NCI-H460 (cell line): ENCODE data around the gene HECTD4. TPM values are rescaled to one million over a fixed set of nuclear protein-coding genes. Genes with fewer than 3 reads are reported as not detected.
A peak's percentile ranks its signal among the peaks of the same experiment; 100 is the strongest.
"Not testable (repeated sequence)": the region's sequence is repeated elsewhere in the genome, so short reads cannot be mapped to it uniquely, and the experiment has no call there.

ENCODE experiments used
- DNase-seq: peaks from one replicate; pipeline ENCODE4 v3.0.0-alpha.2; 2016; ENCODE audit warnings: low read depth; ENCODE audit errors: extremely low read depth
- polyA plus RNA-seq: library from polyadenylated mRNA; depleted of rRNA; stranded (reverse); fragments of >200 nt; gene quantifications from 2 replicates; pipeline ENCODE4 v1.2.3, GENCODE V29; 2014; cell fraction: nucleus; rRNA removed
- total RNA-seq: library from RNA; depleted of rRNA; stranded (reverse); fragments of >200 nt; shearing (Covaris generic); gene quantifications from 2 replicates; pipeline ENCODE4 v1.2.3, GENCODE V29; 2014; rRNA removed

Gene HECTD4, protein sequence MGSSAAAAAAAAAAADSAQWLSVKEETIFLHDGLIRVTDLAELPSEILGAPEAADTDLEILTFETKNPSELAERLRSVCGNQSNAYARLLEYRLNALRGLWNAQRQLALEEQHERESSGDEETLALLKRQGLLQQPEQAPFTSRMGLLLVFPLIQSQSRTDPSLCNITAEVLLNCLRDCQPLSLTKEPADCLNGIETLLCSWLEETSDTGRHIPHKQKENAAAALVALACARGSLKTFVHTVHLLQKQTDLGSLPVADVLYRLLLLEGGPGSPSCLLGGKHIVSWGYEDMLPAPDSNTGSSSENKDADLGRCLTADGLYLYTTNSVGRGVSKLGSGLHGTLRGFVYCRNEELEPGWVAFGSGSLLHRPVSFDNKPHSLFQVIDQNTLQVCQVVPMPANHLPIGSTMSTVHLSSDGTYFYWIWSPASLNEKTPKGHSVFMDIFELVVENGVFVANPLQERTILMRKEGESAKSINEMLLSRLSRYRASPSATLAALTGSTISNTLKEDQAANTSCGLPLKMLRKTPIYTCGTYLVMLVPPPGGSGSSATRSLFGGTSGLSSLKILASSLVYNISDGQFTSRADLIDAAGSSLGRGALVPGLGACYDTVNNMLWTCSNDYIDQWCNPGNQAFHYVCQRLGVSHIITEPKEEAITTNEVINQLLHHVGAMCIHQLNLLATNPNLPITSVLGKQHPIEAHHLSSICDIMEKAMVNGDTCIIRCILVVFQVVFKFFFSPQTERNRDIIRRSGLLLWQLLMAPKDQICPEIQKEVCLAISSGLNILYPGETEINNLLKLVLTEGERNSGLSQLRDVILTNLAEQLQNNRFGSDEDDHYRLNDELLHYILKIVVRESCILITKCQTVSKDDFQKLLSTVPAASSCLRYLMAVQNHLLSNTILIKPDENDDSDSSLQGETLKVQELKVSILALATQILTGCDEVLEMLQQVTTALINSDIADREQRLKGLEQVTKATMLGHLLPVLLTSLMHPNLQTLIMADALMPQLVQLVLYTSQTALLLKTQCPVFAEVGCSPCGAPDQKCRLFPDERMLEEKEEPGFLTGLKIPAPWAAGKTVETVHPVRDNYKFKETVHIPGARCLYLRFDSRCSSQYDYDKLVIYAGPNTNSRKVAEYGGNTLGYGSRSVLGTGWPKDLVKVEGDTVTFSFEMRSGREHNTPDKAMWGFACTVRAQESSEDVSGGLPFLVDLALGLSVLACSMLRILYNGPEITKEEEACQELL (N-terminal part only)
- 10.4 and 13.6 TPM in 2 replicates for total RNA-seq
- polyA plus RNA-seq = 11.2 and 13.0 TPM in 2 replicates

DNA sequence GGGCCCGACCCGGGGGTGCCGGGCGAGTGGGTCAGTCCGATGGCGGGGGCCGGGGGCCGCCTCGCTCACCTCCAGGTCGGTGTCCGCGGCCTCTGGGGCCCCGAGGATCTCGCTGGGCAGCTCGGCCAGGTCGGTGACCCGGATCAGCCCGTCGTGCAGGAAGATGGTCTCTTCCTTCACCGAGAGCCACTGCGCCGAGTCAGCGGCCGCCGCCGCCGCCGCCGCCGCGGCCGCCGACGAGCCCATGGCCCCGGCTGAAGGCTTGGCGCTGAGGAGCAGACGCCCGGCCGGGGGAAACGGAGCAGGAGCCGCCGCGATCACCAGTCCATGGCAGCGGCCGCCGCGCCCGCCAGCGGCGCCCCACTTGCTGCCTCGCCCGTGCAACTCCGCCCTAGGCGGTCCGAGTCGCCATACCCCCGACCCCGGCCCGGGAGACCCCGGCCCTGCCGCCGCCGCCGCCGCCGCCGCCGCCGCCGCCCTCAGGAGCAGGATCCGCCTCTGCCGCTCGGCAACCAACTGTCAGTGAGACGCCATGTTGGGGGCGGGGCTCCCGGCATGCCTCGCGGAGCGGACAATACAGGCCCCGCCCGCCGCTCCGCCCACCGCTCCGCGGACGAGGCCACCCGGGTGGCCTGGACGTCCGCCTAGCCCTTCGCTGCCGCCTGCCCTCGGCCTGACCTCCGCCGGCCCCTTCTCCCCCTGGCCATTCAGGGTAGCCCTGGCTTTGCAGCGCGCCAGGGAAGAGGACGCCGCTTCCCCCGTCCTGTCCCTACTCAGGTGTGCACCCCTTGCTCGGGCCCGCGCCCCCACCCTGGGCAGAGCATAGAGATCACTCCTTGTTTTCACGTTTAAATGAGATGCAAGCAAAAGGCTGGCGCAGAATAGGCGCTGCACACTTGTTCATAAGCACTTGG, at the start of gene HECTD4:
Gene HECTD4 (minus strand): TSS at position 549 of the 914 bp plus-strand sequence. CDS start 303 bp downstream, at position 246.
- DNase-seq = peak; percentile 87

DNA sequence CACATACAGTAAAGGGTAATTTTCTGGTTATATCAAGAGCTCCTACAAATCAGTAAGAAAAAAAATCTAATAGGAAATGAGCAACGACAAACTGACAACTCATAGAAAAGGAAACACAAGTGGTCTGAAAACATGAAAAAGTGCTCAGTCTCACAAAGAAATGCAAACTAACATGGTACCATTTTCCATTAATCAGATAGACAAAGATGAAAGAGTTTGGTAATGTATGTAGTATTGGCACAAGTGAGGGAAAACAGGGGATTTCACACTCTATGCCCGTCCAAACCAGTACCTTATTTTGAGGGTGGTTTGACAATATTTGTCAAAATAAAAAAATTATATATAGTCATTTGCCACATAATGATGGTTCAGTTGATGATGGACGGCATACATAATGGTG, 49.7 kb upstream of the HECTD4 start:
- no peak for DNase-seq

DNA sequence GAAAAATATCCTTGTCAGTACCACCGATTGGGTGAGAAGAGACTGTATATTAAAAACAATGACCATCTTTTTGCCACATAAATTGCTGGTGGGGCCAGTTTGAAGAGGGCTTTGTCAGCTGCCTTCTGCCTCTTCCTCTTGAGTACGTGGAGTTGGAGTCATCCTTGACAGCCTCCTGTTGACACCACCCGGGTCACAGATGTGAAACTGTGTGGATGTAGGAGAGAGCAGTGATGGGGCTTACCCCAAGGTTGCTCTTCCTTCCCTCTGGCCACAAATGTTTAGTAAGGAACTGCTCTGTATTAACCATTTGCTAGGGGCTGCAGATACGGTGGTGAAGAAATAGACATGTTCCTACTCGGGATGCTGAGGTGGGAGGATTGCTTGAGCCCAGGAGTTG, 48.7 kb upstream of the HECTD4 start:
- DNase-seq = no peak

DNA sequence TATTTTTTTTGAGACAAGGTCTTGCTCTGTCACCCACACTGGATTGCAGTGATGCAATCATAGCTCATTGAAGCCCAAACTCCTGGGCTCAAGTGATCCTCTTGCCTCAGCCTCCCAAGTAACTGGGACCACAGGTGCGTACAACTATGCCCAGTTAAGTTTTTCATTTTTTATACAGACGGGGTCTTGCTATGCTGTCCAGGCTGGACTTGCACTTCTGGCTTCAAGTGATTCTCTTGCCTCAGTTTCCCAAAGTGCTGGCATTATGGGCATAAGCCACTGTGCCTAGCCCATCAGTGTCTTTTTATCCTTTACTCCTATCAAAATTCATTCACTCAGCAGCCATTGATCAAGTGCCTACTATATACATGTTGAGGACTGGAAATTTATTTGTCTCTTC, 45.5 kb upstream of the HECTD4 start:
- DNase-seq = no peak

DNA sequence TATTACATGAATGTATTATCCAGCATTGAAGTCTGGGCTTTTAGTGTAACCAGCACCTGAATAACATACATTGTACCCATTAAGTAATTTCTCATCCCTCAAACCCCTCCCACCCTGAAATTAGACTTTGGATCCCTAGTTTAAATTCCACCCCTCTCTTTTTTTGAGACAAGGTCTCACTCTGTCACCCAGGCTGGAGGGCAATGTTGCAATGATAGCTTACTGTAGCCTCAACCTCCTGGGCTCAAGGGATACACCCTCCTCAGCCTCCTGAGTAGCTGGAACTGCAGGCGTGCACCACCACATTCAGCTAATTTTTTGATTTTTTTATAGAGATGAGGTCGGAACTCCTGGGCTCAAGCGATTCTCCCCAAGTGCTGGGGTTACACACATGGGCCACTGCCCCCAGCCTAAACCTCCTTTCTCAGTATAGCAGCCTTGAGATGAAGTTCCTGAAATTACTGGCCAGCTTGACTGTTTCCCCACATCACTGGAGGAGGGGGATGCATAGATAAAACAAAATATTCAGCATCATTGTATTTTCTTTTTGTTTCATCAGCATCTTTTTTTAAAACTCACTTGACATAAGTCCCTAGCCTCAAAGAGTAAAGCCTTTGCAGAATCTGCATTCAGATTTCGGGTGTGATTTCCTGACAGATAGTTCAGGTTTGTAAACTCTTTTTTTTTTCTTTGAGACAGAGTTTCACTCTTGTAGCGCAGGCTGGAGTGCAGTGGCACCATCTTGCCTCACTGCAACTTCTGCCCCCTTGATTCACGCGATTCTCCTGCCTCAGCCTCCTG, 43.6 kb upstream of the HECTD4 start:
- DNase-seq = no peak

DNA sequence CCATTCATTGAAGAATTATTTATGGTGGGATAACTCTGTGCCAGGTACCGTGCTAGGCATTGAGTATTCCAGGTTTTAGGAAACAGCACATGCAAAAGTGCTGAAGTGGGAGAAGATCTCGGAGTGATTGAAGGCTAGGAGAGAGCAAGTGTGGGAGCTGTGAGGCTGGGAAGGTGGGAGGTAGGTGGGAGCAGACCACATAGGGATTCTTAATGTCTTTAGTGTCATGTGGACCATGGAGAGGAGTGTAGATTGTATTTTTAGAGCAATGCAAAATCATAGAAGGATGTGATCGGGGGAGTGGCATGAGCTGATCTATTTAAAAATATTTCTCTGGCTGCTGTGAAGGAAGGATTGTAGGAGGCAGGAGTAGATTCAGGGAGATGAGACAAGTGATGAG, 41.9 kb upstream of the HECTD4 start:
- DNase-seq = no peak

DNA sequence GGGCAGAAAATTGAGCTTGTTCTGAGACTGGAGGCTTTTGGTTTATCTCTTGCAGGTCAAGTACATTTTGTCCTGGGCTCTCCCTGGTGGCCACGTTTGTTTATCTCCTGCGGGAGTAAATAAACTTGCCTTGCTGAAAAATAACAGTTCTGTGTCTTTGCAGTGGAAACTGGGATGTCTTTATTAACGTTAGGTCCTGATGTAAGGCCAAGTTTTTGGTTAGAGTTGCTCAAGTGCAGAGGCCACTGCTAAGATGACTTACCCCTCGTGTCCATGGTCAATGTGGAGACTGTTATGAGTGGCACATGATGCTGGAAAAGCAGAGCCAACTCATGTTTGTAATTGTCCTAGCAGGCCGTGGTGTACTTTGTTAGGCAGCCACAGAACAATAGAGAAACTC, 40.3 kb upstream of the HECTD4 start:
- no peak for DNase-seq

DNA sequence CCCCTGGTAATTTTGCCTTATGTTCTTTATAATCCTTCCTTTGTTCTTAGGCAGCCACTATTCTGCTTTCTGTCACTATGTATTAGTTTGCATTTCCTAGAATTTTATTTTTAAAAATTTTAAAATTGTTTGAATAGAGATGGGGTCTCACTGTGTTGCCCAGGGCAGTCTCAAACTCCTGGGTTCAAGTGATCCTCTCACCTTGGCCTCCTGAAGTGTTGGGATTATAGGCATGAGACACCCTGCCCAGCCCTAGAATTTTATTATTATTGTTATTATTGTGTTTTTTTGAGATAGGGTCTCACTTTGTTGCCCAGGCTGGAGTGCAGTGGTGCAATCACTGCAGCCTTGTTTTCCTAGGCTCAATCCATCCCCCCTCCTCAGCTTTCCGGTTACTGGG, 39.1 kb upstream of the HECTD4 start:
- no peak for DNase-seq

DNA sequence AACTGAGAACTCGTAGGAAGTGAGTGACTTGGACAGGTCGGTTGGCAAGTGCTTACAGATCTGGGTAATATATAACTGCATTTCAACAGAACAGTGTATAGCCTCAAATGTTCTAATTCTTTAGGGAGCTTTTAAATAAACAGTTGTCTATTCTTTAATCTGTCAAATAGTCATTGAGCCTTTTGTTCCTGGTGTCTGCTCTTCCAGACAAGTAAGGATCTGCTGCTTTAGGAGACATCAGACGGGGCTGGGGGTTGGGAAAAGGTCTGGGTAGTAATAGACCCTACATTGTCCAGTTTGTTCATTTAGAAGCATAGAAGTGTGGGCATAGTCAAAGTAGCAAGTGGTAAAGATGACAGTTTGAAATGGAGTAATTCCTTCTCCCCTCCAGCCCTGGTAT, 38.5 kb upstream of the HECTD4 start:
- DNase-seq = no peak

DNA sequence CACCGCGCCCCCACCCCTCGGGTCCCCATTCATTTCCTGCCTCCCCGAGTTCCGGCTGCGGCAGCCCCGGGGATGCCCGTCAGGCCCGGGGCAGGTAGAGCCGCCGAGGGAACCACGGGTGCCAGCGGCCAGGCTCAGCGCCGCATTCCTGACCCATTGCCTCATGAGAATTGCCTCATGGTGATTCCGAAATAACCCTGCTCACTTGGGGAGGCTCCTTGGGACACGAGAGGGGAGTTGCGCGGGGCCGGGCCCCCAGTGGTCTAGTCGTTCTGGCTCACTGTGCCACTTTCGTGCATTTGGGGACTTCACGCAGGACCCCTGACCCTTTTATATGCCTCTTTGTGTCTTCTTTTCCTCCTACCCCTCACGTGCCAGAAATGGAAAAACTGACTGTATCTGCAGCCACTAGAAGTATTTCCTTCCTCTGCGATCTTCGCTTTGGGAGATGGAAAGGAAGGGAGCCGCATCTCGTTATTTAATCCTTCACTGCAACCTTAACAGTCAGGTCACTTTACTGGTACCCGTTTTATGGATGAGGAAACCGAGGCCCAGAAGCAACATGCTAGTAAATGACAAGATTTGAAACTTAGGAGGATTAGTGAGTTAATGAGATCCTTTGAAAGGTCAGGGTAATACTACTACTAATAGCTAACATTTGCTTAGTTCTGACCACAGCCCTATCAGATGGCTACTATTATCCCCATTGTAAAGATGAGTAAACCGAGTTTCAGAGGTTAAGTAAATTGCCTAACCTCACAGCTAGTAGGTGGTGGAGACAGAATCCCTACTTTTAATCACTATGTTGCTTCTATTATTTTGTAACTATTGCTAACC, 37.3 kb upstream of the HECTD4 start:
- DNase-seq = peak; percentile 63

DNA sequence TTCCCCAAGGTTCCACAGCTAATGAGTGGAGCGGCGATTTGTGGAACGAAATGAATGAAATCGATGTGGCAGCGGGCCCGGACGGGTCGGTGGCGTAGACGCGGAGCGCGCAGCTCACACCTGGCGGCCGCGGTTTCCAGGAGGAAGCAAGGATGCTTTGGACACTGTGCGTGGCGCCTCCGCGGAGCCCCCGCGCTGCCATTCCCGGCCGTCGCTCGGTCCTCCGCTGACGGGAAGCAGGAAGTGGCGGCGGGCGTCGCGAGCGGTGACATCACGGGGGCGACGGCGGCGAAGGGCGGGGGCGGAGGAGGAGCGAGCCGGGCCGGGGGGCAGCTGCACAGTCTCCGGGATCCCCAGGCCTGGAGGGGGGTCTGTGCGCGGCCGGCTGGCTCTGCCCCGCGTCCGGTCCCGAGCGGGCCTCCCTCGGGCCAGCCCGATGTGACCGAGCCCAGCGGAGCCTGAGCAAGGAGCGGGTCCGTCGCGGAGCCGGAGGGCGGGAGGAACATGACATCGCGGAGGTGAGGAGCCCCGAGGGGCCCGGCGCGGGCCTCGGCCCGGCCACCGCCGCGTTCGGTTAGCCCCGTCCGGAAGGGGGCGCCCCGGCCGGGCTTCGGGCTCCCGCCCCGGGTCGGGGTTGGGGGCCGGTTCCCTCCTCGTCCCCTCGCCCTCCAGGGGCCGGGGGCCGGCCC, 36.5 kb upstream of the HECTD4 start, which contains the start of gene PTPN11:
Gene PTPN11 (plus strand): TSS at position 340 of the 689 bp plus-strand sequence. CDS start 165 bp downstream, at position 505.
- peak; percentile 74 for DNase-seq

DNA sequence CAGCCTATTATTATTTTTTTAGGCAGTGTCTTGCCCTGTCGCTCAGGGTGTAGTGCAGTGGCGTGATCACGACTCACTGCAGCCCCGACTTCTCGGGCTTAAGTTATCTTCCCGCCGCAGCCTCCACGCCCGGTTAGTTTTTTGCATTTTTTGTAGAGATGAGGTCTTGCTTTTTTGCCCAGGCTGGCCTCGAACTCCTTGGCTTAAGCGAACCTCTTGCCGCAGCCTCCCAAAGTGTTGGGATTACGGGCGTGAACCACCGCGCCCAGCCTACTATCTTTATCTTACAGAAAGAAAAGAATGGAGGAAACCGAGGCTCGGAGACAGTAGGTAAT, 36.0 kb upstream of the HECTD4 start:
- DNase-seq = no peak

DNA sequence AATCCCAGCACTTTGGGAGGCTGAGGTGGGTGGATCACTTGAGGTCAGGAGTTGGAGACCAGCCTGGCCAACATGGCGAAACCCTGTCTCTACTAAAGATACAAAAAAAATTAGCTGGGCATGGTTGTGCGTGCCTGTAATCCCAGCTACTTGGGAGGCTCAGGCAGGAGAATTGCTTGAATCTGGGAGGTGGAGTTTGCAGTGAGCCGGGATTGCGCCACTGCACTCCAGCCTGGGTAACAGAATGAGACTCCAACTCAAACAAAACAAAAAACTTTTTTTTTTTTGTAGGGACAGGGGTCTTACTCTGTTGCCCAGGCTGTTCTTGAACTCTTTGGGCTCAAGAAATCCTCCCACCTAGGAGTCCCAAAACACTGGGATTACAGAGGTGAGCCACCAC, 33.2 kb upstream of the HECTD4 start:
- DNase-seq = not testable (repeated sequence)

DNA sequence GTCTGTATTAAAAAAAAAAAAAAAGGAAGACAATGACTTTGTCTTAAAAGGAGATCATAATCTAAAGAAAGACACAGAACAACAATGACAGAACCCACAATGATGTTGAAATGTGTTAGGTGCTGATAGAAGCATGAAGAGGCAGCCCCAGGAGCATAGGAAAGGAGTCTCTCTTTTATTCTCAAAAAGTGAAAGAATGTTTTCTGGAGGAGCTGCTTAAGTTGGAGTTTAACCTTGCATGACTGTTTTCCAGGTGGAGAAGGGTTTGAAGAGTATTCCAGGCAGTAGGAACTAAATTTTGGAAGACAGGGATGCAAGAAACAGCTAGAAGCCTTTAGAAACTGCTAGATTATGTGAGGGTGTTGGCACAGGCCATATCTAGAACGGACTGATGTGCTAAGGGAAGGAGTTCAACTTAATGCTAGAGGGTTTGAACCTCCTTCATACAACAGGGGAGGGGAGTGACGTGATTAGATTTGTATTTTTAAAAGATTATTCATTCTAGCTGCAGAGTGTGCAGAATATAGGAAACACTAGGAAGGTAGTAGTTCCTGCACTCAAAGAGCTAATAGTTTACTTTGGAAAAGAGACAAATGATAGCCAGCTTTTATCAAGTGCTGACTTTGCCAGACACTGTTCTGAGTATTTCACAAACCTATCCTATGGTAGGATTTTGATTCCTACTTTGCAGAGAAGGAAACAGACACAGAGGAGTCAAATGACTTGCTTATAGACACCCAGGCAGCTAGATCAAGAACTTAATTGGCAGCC, 31.8 kb upstream of the HECTD4 start:
- DNase-seq = no peak

DNA sequence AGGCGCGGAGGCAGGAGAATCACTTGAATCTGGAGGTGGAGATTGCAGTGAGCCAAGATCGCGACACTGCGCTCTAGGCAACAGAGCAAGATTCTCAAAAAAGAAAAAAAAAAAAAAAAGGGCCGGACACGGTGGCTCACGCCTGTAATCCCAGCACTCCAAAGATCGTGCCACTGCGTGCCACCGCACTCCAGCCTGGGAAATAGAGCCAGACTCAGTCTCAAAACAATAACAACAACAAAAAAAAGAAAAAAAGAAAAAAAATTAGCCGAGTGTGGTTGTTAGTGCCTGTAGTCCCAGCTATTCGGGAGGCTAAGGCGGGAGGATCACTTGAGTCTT, 27.6 kb upstream of the HECTD4 start:
- DNase-seq = no peak

DNA sequence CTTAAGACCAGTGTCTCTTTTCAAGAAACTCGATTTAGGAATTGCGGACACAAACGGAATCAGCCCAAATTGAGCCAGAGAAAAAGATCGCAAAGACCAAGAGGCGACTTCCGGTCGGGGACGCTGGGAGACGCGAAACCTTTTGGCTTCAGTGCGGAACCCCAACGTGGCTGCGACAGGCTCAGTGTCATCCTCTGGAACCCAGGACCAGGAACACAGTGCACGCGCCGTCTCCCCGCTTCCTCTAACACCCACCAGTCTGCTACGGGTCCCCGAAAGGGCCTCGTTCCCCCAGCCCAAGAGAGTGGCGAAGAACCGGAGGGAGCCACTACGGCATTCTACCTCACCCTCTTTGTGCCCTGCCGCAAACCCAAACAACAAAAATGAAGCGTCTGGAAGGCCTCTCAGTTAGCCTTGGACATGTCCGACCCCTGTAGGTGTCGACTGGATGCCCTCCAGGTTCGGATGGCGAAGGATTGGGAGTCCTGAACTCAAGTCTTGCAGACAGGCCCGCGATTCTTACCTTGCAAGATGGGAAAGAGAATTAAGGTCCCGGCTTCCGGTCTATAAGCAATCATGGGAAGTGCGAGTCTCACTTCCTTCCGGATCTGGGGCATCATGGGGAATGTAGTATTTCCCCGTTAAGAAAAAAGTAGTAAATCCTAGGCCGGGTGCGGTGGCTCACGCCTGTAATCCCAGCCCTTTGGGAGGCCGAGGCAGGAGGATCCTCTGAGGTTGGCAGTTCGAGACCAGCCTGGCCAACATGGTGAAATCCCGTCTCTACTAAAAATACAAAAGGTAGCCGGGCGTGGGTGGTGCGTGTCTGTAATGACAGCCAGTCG, 27.1 kb upstream of the HECTD4 start, which contains the start of gene RPL6:
Gene RPL6 (minus strand): TSS at position 542 of the 842 bp plus-strand sequence. CDS start 949 bp downstream, outside the sequence.
- DNase-seq = peak; percentile 95
